IPS-11a (cell line): ENCODE data around the gene ZNF451.
A peak's percentile ranks its signal among the peaks of the same experiment; 100 is the strongest.

Source experiments
- H3K4me3 ChIP-seq: one replicate; pipeline ENCODE4 v1.5.1; 2013; ENCODE audit warnings: low read depth, low read length, control low read depth

ZNF451 gene

GRCh38 chr6:57147401-57147800 lies 57.4 kb downstream of the ZNF451 start:
- H3K4me3 ChIP-seq: no peak overlapping the region

- no peak overlapping the region for H3K4me3 ChIP-seq
Observed at GRCh38 chr6:57147955-57148858, 58.2 kb downstream of the ZNF451 start.

GRCh38 chr6:57158658-57159057 lies 68.7 kb downstream of the ZNF451 start:
- no peak overlapping the region for H3K4me3 ChIP-seq

GRCh38 chr6:57159127-57159526 lies 69.1 kb downstream of the ZNF451 start:
- H3K4me3 ChIP-seq: no peak overlapping the region

GRCh38 chr6:57162028-57162427 lies 72.0 kb downstream of the ZNF451 start:
- no peak overlapping the region for H3K4me3 ChIP-seq

- H3K4me3 ChIP-seq: no peak overlapping the region
Observed at GRCh38 chr6:57162516-57162915, 72.5 kb downstream of the ZNF451 start.

GRCh38 chr6:57163956-57164355 lies 74.0 kb downstream of the ZNF451 start:
- H3K4me3 ChIP-seq: no peak overlapping the region

GRCh38 chr6:57165080-57165479 lies 75.1 kb downstream of the ZNF451 start:
- no peak overlapping the region for H3K4me3 ChIP-seq

GRCh38 chr6:57172136-57173055 lies 82.4 kb downstream of the ZNF451 start, which contains the start of gene BAG2:
Gene BAG2, plus strand, starts transcription at chr6:57172326. Its CDS starts 372 bp downstream, at chr6:57172698.
- peak within 1 kb of the TSS; percentile 61 for H3K4me3 ChIP-seq

GRCh38 chr6:57173056-57173885 lies 83.3 kb downstream of the ZNF451 start:
- H3K4me3 ChIP-seq: peak overlapping the region; percentile 61

GRCh38 chr6:57173886-57174510 lies 84.0 kb downstream of the ZNF451 start:
- H3K4me3 ChIP-seq: no peak overlapping the region

- no peak overlapping the region for H3K4me3 ChIP-seq
Observed at GRCh38 chr6:57174511-57174907, 84.5 kb downstream of the ZNF451 start.

- no peak overlapping the region for H3K4me3 ChIP-seq
Observed at GRCh38 chr6:57177545-57178265, 87.7 kb downstream of the ZNF451 start.

- no peak overlapping the region for H3K4me3 ChIP-seq
Observed at GRCh38 chr6:57180596-57180995, 90.6 kb downstream of the ZNF451 start.

GRCh38 chr6:57182017-57182432 lies 92.0 kb downstream of the ZNF451 start:
- no peak overlapping the region for H3K4me3 ChIP-seq

- H3K4me3 ChIP-seq: no peak overlapping the region
Observed at GRCh38 chr6:57183336-57183735, 93.3 kb downstream of the ZNF451 start.

GRCh38 chr6:57190140-57190539 lies 100.2 kb downstream of the ZNF451 start:
- no peak overlapping the region for H3K4me3 ChIP-seq

GRCh38 chr6:57193177-57193576 lies 103.2 kb downstream of the ZNF451 start:
- no peak overlapping the region for H3K4me3 ChIP-seq

GRCh38 chr6:57195457-57195856 lies 105.5 kb downstream of the ZNF451 start:
- no peak overlapping the region for H3K4me3 ChIP-seq
